ENCODE results near the gene USP47. TPM values are rescaled to one million over a fixed set of nuclear protein-coding genes. Genes with fewer than 3 reads are reported as not detected.

Gene USP47
- total and polyA plus RNA-seq, 2 of the 8 experiments (the other 6 are each of a cell fraction or from before 2014, with no cell fraction given), result 4.2 to 21.3 TPM

GRCh38 chr11:11948242-11948947 lies 106.6 kb downstream of the USP47 start:
- Histone ChIP-seq H3K18ac (ENCODE audit: extremely low read depth, low read length) (no peak overlapping the region), H2AFZ (ENCODE audit: low read length) (no peak overlapping the region), H3K4ac (replicated peaks; ENCODE audit: insufficient read length, low read depth, low read length) (no peak overlapping the region), H3K79me2 (ENCODE audit: control insufficient read depth in 1 of 2, insufficient read depth in 2 of 2, low read length in 2 of 2) (no peaks in the 10 kb centered on the region), H3K9ac (replicated peaks in 1 of 4; ENCODE audit: extremely low read depth in 1 of 4, low read depth in 3 of 4, low read length in 3 of 4) (no peak overlapping the region), H3K27me3 (replicated peaks in 1 of 4; ENCODE audit: control insufficient read depth in 3 of 4, extremely low read depth in 1 of 4, insufficient read depth in 3 of 4, low read length in 3 of 4) (no peaks in the 10 kb centered on the region), H2BK20ac (ENCODE audit: low read length) (no peak overlapping the region), H3K4me2 (ENCODE audit: insufficient read depth in 1 of 2, low read depth in 2 of 2, low read length in 2 of 2) (no peak overlapping the region), H3K23ac (ENCODE audit: insufficient read length) (no peak overlapping the region), H2BK12ac (ENCODE audit: low read depth, low read length) (no peak overlapping the region), H4K5ac (ENCODE audit: insufficient read length, low read depth, low read length) (no peak overlapping the region), H3K4me3 (ENCODE audit: extremely low read depth in 1 of 4, insufficient read depth in 2 of 4, low read depth in 3 of 4, low read length in 4 of 4) (no peak overlapping the region), H4K91ac (replicated peaks; ENCODE audit: insufficient read length, low read length) (no peak overlapping the region), H3K56ac (replicated peaks; ENCODE audit: insufficient read length, low read depth, low read length) (no peak overlapping the region), H2BK15ac (ENCODE audit: low read length) (no peak overlapping the region), H2BK120ac (replicated peaks; ENCODE audit: low read depth, low read length) (no peak overlapping the region), H3K36me3 (ENCODE audit: control insufficient read depth in 2 of 4, insufficient read depth in 4 of 4, low read length in 3 of 4) (peaks cover 0 to 14% (median 0%) of the 10 kb centered on the region in 4 experiments; a peak in 3 of 8 replicates), H4K8ac (ENCODE audit: extremely low read depth, insufficient read depth, low read length) (no peak overlapping the region), H3K23me2 (ENCODE audit: low read depth, low read length) (no peaks in the 10 kb centered on the region), H3K79me1 (ENCODE audit: low read depth, low read length) (no peaks in the 10 kb centered on the region), H3K14ac (ENCODE audit: insufficient read length) (no peak overlapping the region), H2AK5ac (ENCODE audit: low read depth, low read length) (no peak overlapping the region), H4K20me1 (replicated peaks in 1 of 2; ENCODE audit: control insufficient read depth in 1 of 2, insufficient read depth in 2 of 2, low read length in 2 of 2) (peaks cover 0 to 3% of the 10 kb centered on the region in 2 experiments), H3K27ac (ENCODE audit: low read depth, low read length) (no peak overlapping the region), H3K9me3 (ENCODE audit: insufficient read depth in 2 of 2, low read depth in 1 of 2, low read length in 1 of 2) (no peaks in the 10 kb centered on the region), H3K4me1 (replicated peaks in 1 of 4; ENCODE audit: control insufficient read depth in 3 of 4, insufficient read depth in 4 of 4, low read length in 3 of 4) (no peaks in the 10 kb centered on the region), H2BK5ac (ENCODE audit: low read depth, low read length) (no peak overlapping the region)
- FAIRE-seq (no peak), DNase-seq (ENCODE audit: low read depth in 1 of 2, low spot score in 2 of 2) (no peak)
- ChIA-PET CTCF (ENCODE audit: partially characterized antibody) (interaction anchor here (0.7 to 2.5 kb wide), 4 partner anchors 17 to 340 kb away, joined by 3 to 6 read pairs (median 5); no protein-coding TSS in a partner anchor), POLR2A (ENCODE audit: partially characterized antibody) (interaction anchor here (0.9 kb wide), 1 partner anchor 8 kb away, joined by 4 read pairs; no protein-coding TSS in a partner anchor)
- WGBS, 2 experiments (ENCODE audit: extremely low coverage in 1 of 2, insufficient coverage in 1 of 2, insufficient read length in 1 of 2, insufficient replicate concordance in 2 of 2, low coverage in 1 of 2, low lambda C conversion rate in 2 of 2, missing lambda C conversion rate in 1 of 2), result 82% methylated on average over 2 of the region's 2 CpGs; no CpG with 5 or more reads in 1 of the 2 experiments
- TF ChIP-seq E2F6 (IDR thresholded peaks at IDR 0.05), result no peak
- TF ChIP-seq CEBPB (IDR thresholded peaks at IDR 0.05; ENCODE audit: low read depth, low read length), result no peak
- no peak for TF ChIP-seq SRF (IDR thresholded peaks at IDR 0.05; ENCODE audit: low read depth, low read length)
- no peak for TF ChIP-seq CBX5 (IDR thresholded peaks at IDR 0.05; ENCODE audit: low read depth, low read length)
- TF ChIP-seq FOSL1 (IDR thresholded peaks at IDR 0.05; ENCODE audit: insufficient read depth, low read depth, low read length), result no peak
- no peak for TF ChIP-seq ATF3 (IDR thresholded peaks at IDR 0.05; ENCODE audit: insufficient read depth, low read depth, low read length)
- TF ChIP-seq CHD2 (IDR thresholded peaks at IDR 0.05; ENCODE audit: low read length), result no peak
- TF ChIP-seq CBX8 (IDR thresholded peaks at IDR 0.05; ENCODE audit: borderline replicate concordance, low read depth, low read length), result no peak
- TF ChIP-seq KDM4A (IDR thresholded peaks at IDR 0.05; ENCODE audit: low read depth, low read length, severe bottlenecking), result no peak
- TF ChIP-seq USF2 (IDR thresholded peaks at IDR 0.05; ENCODE audit: low read length), result no peak
